Right lobe of liver (tissue), 6 donors: Measurements from ENCODE around the gene PFKM. TPM values are rescaled to one million over a fixed set of nuclear protein-coding genes. Genes with fewer than 3 reads are reported as not detected.
A peak's percentile ranks its signal among the peaks of the same experiment; 100 is the strongest.

Experiments used
- ATAC-seq, 4 donors: fragments of 200-7000 bp; cut with Tn5 transposase; one replicate each; pipeline ENCODE4 v1.9.1; 2020; ENCODE audit warnings: mild to moderate bottlenecking in 4 of 4, moderate library complexity in 4 of 4
- DNase-seq, 3 donors: peaks; one replicate each; pipeline ENCODE4 v3.0.0-alpha.2; 2020
- H3K27ac ChIP-seq, 3 donors: fragments of 200-600 bp; one replicate each; pipeline ENCODE4 v1.8.0; 2022
- H3K27me3 ChIP-seq, 2 donors: fragments of 200-600 bp; one replicate each; pipeline ENCODE4 v1.8.0; 2022
- H3K36me3 ChIP-seq, 4 donors: fragments of 200-600 bp; sonication (generic) in 1 of 4; one replicate each; pipeline versions ENCODE4 v1.5.1 to v1.8.0; 2017 to 2022; ENCODE audit warnings: control low read depth in 1 of 4
- H3K4me1 ChIP-seq, 4 donors: fragments of 200-600 bp; sonication (generic) in 1 of 4; one replicate each; pipeline versions ENCODE4 v1.5.1 to v1.8.0; 2017 to 2022; ENCODE audit warnings: control low read depth in 1 of 4
- H3K4me3 ChIP-seq, 3 donors: fragments of 200-600 bp; one replicate each; pipeline ENCODE4 v1.8.0; 2022
- H3K9me3 ChIP-seq, 4 donors: fragments of 200-600 bp; sonication (generic) in 1 of 4; one replicate each; pipeline versions ENCODE4 v1.5.1 to v1.8.0; 2017 to 2022; ENCODE audit warnings: control low read depth in 1 of 4
- CTCF ChIP-seq, 4 donors: fragments of 200-600 bp in 3 of 4; fragments of 450-650 bp in 1 of 4; IDR thresholded peaks; one replicate each; pipeline versions ENCODE4 v1.5.1 to v1.8.0; 2016 to 2022; ENCODE audit warnings: antibody characterized with exemption in 4 of 4, mild to moderate bottlenecking in 2 of 4
- POLR2A ChIP-seq: fragments of 450-650 bp; IDR thresholded peaks from one replicate; pipeline ENCODE4 v1.6.1; 2017; ENCODE audit warnings: antibody characterized with exemption, mild to moderate bottlenecking
- WGBS: methylation state at CpG from one replicate; pipeline ENCODE4 v1.1.6; 2018; ENCODE audit warnings: low coverage, low lambda C conversion rate; ENCODE audit not compliant: insufficient coverage; ENCODE audit errors: missing lambda C conversion rate; 5-methylcytosine and 5-hydroxymethylcytosine counted together
- intact Hi-C, 2 donors: fragments of 100-400 bp; cut with DNase I; formaldehyde crosslinking; loops; one replicate each; pipeline versions ENCODE4 v1.11.2 to v1.14.1; 2022
- total RNA-seq, 6 experiments: library from RNA; depleted of rRNA in 2 of 6; stranded (reverse); fragments of >200 nt in 2 of 6; fragmentation: NEBNext Ultra II Directional in 3 of 6; extraction: Animal tissue kit (Norgen Biotek cat#: 25700) in 3 of 6; gene quantifications; one replicate each; pipeline versions ENCODE4 v1.1.0 to v1.2.4, GENCODE V29; 2016 to 2023
- donor health status: DM: no; HTN: yes; CAD: no.
- donor health status: DM: no; HTN: no; CAD: no.
- donor health status: DM: no; HTN: no; CAD: no.
- donor health status: DM: no; HTN: yes; CAD: no.
- donor health status: DM: no; HTN: yes; CAD: no.

PFKM gene
- total RNA-seq, 6 experiments from 2014 or later: 4.6 to 8.9 (median 7.8) TPM

DNA sequence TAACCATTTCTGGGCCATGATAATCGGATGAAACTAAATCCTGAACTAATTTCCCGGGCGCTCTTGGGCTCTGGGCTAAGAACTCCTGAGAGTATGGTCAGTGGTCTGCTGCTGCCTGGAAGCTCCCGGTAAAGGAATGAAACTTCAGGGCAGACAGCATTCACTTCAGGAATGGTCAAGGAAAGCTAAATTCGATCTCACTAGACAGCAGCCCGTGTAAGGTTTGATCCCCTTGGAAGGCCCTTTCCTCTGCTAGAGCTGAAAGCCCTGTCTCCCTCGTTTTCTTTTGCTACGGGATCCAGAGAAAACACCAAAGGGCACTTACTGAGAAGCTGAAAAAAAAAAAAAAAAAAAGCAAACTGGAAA is 37.5 kb downstream of the PFKM start:
- intact Hi-C loops: no loop called here
- TF ChIP-seq POLR2A (no peak), CTCF (IDR thresholded peaks at IDR 0.05) (no peak)
- H3K27ac ChIP-seq: peak overlapping the region in 2 of 3 donors; percentile 75 to 78
- H3K36me3 ChIP-seq: peaks cover 0 to 18% (median 3%) of the 10 kb centered on the region in 4 donors
- WGBS: 24% methylated on average over 8 of the region's 8 CpGs
- H3K9me3 ChIP-seq: no peaks in the 10 kb centered on the region
- H3K4me1 ChIP-seq: no peaks in the 10 kb centered on the region
- DNase-seq (no peak), ATAC-seq (no peak)
- no peaks in the 10 kb centered on the region for H3K27me3 ChIP-seq
- peak overlapping the region; percentile 78 to 91 (median 83) for H3K4me3 ChIP-seq

DNA sequence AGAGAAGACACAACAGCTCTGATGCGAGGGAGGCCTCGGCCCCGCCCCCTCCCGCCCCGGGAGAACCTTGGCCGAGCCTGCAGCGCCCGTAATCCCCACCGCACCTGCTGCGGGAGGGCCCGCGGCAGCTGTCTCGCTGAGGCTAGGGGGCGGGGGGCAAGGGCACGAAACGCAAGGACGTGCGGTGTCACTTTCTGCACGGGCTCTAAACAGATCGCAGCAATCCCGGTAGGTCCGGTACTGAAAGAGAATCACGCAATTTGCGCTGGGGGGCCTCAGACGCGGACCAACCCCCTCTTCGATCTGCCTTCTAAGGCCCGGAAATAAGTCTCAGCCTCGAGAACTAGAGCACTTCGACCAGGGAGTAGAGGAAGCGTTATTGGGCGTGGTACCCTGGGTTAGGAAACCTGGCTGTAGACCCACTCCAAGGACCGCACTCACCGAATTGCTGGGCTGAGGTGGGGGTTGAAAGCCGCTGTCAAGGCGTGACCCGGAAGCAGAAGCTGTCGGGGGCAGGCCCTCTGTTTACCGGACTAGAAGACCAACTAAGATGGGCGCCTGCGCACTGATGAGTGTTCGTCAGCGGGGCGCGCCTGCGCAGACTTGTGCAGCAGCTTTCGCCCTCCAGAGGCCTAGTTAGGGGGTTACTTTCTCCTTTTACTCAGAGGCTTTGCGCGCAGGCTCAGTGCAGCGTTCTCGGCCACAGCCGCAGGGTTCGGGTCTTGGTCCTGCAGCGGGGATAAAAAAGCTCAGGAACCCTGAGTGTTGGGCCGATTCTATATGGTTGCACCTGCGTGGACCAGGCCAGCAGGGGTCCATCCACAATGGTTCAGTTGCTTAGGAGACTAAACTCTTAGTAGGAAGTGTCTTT is 38.1 kb downstream of the PFKM start, which contains the start of gene ASB8:
Gene ASB8, minus strand, starts transcription at position 498 of the 871 bp plus-strand sequence. CDS start 4,019 bp downstream, outside the sequence.
- intact Hi-C loops: no loop called here
- no peaks in the 10 kb centered on the region for H3K9me3 ChIP-seq
- TF ChIP-seq POLR2A: peak; percentile 68
- peak; percentile 38 to 45 (median 42) for TF ChIP-seq CTCF (IDR thresholded peaks at IDR 0.05)
- H3K27me3 ChIP-seq: no peaks in the 10 kb centered on the region
- peak; percentile 98 to 99 (median 99) for ATAC-seq
- WGBS: 1% methylated on average over 15 of the region's 56 CpGs
- peak within 1 kb of the TSS; percentile 61 to 78 (median 75) for H3K27ac ChIP-seq
- peaks cover 0 to 11% (median 2%) of the 10 kb centered on the region in 4 donors for H3K36me3 ChIP-seq
- DNase-seq: peak; percentile 98 to 99 (median 99)
- H3K4me1 ChIP-seq: no peaks in the 10 kb centered on the region
- H3K4me3 ChIP-seq: peak within 1 kb of the TSS; percentile 78 to 91 (median 83)

- Histone ChIP-seq H3K27me3 (no peaks in the 10 kb centered on the region), H3K4me3 (peak overlapping the region; percentile 78 to 91 (median 83)), H3K36me3 (peaks cover 0 to 6% (median under 1%) of the 10 kb centered on the region in 4 donors), H3K4me1 (no peaks in the 10 kb centered on the region), H3K9me3 (no peaks in the 10 kb centered on the region), H3K27ac (peak overlapping the region; percentile 61 to 78 (median 75))
- no peak for TF ChIP-seq POLR2A
- no peak for TF ChIP-seq CTCF (IDR thresholded peaks at IDR 0.05)
- intact Hi-C loops: no loop called here
- DNase-seq (no peak), ATAC-seq (no peak)
- 80% methylated on average over 3 of the region's 3 CpGs for WGBS
Measured at GRCh38 chr12:48157889-48158370, 38.8 kb downstream of the PFKM start.

- Histone ChIP-seq H3K9me3 (no peaks in the 10 kb centered on the region), H3K36me3 (no peaks in the 10 kb centered on the region), H3K27me3 (no peaks in the 10 kb centered on the region), H3K27ac (no peak overlapping the region), H3K4me3 (no peak overlapping the region), H3K4me1 (no peaks in the 10 kb centered on the region)
- intact Hi-C loops: loop anchor here in 1 of 2 donors (10.0 kb wide), 1 partner anchor 75 kb away; no protein-coding TSS in a partner anchor
- TF ChIP-seq POLR2A (no peak), CTCF (IDR thresholded peaks at IDR 0.05) (no peak)
- no peak for DNase-seq
- WGBS: 74% methylated on average over 5 of the region's 5 CpGs
- no peak for ATAC-seq
Measured at GRCh38 chr12:48160046-48160445, 40.9 kb downstream of the PFKM start.
